GM23338 (cell line): ENCODE measurements around the gene ALDH9A1. TPM values are rescaled to one million over a fixed set of nuclear protein-coding genes. Genes with fewer than 3 reads are reported as not detected.
"Not testable (repeated sequence)": the region's sequence is repeated elsewhere in the genome, so short reads cannot be mapped to it uniquely, and the experiment has no call there.

Experiments used
- ATAC-seq: fragments of 200-7000 bp; cut with Tn5 transposase; 3 replicates; pipeline ENCODE4 v1.9.1; 2020
- DNase-seq: peaks from one replicate; pipeline ENCODE4 v3.0.0-alpha.2; 2015; ENCODE audit warnings: low spot score
- H2AFZ ChIP-seq: fragments of 200-600 bp; sonication (generic); 2 replicates; pipeline ENCODE4 v1.8.0; 2016; ENCODE audit warnings: antibody characterized with exemption, mild to moderate bottlenecking, moderate library complexity
- H3F3A ChIP-seq: fragments of 200-600 bp; sonication (generic); replicated peaks from 2 replicates; pipeline ENCODE4 v1.8.0; 2017; ENCODE audit warnings: antibody characterized with exemption, mixed run types, low read depth
- H3K27ac ChIP-seq: fragments of 200-600 bp; sonication (generic); 2 replicates; pipeline ENCODE4 v1.6.1; 2016; ENCODE audit warnings: low read depth
- H3K27me3 ChIP-seq: fragments of 200-600 bp; sonication (generic); 2 replicates; pipeline ENCODE4 v1.8.0; 2016; ENCODE audit warnings: mild to moderate bottlenecking, mixed run types, moderate library complexity; ENCODE audit not compliant: insufficient read depth
- H3K36me3 ChIP-seq: fragments of 200-600 bp; sonication (generic); 2 replicates; pipeline ENCODE4 v1.8.0; 2016; ENCODE audit warnings: mild to moderate bottlenecking; ENCODE audit not compliant: insufficient read depth
- H3K4me1 ChIP-seq: fragments of 200-600 bp; sonication (generic); 2 replicates; pipeline ENCODE4 v1.8.0; 2016; ENCODE audit warnings: mild to moderate bottlenecking, moderate library complexity; ENCODE audit not compliant: insufficient read depth
- H3K4me2 ChIP-seq: fragments of 200-600 bp; sonication (generic); 2 replicates; pipeline ENCODE4 v1.7.1; 2017; ENCODE audit warnings: mixed run types
- H3K4me3 ChIP-seq: fragments of 200-600 bp; sonication (generic); 2 replicates; pipeline ENCODE4 v1.6.1; 2016; ENCODE audit warnings: mixed run types
- H3K79me2 ChIP-seq: fragments of 200-600 bp; sonication (generic); replicated peaks from 2 replicates; pipeline ENCODE4 v1.8.0; 2017; ENCODE audit warnings: mild to moderate bottlenecking; ENCODE audit not compliant: insufficient read depth
- H3K9me2 ChIP-seq: fragments of 200-600 bp; sonication (generic); 2 replicates; pipeline ENCODE4 v1.8.0; 2017; ENCODE audit not compliant: insufficient read depth
- H4K20me1 ChIP-seq: fragments of 200-600 bp; sonication (generic); replicated peaks from 2 replicates; pipeline ENCODE4 v1.8.0; 2017; ENCODE audit warnings: mild to moderate bottlenecking; ENCODE audit not compliant: insufficient read depth
- H3K27ac Mint-ChIP-seq: 2 replicates; pipeline ENCODE4 v1.8.0; 2020; ENCODE audit warnings: inconsistent platforms, mild to moderate bottlenecking, moderate library complexity, mixed read lengths
- H3K27me3 Mint-ChIP-seq: 3 replicates; pipeline ENCODE4 v1.8.0; 2022; ENCODE audit warnings: low read depth, mild to moderate bottlenecking, moderate library complexity, mixed read lengths, inconsistent platforms; ENCODE audit not compliant: insufficient read depth, poor library complexity
- H3K36me3 Mint-ChIP-seq: 3 replicates; pipeline ENCODE4 v1.8.0; 2021; ENCODE audit warnings: low read depth, mild to moderate bottlenecking, inconsistent platforms, moderate library complexity, mixed read lengths
- H3K4me1 Mint-ChIP-seq: 3 replicates; pipeline ENCODE4 v1.8.0; 2020; ENCODE audit warnings: mild to moderate bottlenecking, inconsistent platforms, mixed read lengths
- H3K4me3 Mint-ChIP-seq: 3 replicates; pipeline ENCODE4 v1.8.0; 2021; ENCODE audit warnings: moderate library complexity, mild to moderate bottlenecking, inconsistent platforms, mixed read lengths
- H3K9me3 Mint-ChIP-seq: 3 replicates; pipeline ENCODE4 v1.8.0; 2020; ENCODE audit warnings: moderate library complexity, mild to moderate bottlenecking, inconsistent platforms, mixed read lengths
- CREB1 ChIP-seq: fragments of 250-450 bp; sonication (Bioruptor Pico); IDR thresholded peaks from 2 replicates; pipeline ENCODE4 v1.5.0; 2020; ENCODE audit warnings: low read depth, mild to moderate bottlenecking, moderate library complexity
- CTCF ChIP-seq, 2 experiments: fragments of 200-600 bp in 1 of 2; sonication (generic) in 1 of 2; conservative IDR thresholded peaks; 2 replicates each; pipeline versions ENCODE4 v1.5.1 to v1.6.1; 2016 to 2017; ENCODE audit warnings: antibody characterized with exemption in 2 of 2, low read depth in 2 of 2, mild to moderate bottlenecking in 2 of 2, moderate library complexity in 1 of 2
- JUNB ChIP-seq: IDR thresholded peaks from one replicate; pipeline ENCODE4 v1.6.1; 2016; ENCODE audit warnings: antibody characterized with exemption; ENCODE audit not compliant: unreplicated experiment
- NANOG ChIP-seq: IDR thresholded peaks from 2 replicates; pipeline ENCODE4 v1.6.1; 2016; ENCODE audit warnings: antibody characterized with exemption, borderline replicate concordance
- POLR2AphosphoS5 ChIP-seq: IDR thresholded peaks from 2 replicates; pipeline ENCODE4 v1.6.1; 2016; ENCODE audit warnings: antibody characterized with exemption, low read depth
- REST ChIP-seq: IDR thresholded peaks from one replicate; pipeline ENCODE4 v1.6.1; 2018; ENCODE audit warnings: antibody characterized with exemption; ENCODE audit not compliant: unreplicated experiment
- STAT1 ChIP-seq: IDR thresholded peaks from one replicate; pipeline ENCODE4 v1.6.1; 2016; ENCODE audit warnings: antibody characterized with exemption; ENCODE audit not compliant: unreplicated experiment
- ZNF331 ChIP-seq: fragments of 250-450 bp; sonication (Bioruptor Pico); IDR thresholded peaks from 2 replicates; pipeline ENCODE4 v1.5.0; 2020; ENCODE audit warnings: low read depth, mild to moderate bottlenecking, moderate library complexity
- ZNF462 ChIP-seq: fragments of 250-450 bp; sonication (Bioruptor Pico); IDR thresholded peaks from 2 replicates; pipeline ENCODE4 v1.5.0; 2020; ENCODE audit warnings: mild to moderate bottlenecking, moderate library complexity
- polyA plus RNA-seq: library from polyadenylated mRNA; unstranded; fragments of >200 nt; fragmentation: Nextera tagmentation; extraction: Ambion mirVana; gene quantifications from 2 replicates; pipeline ENCODE4 v1.2.1, GENCODE V29; 2016
- total RNA-seq: library from RNA; depleted of rRNA; stranded (reverse); fragments of >200 nt; shearing (Covaris generic); gene quantifications from 2 replicates; pipeline ENCODE4 v1.2.3, GENCODE V29; 2014

ALDH9A1 gene
- total and polyA plus RNA-seq, 2 experiments from 2014 or later: 50.6 to 59.2 TPM

- H3K4me3 Mint-ChIP-seq: no peak overlapping the region
- H3K9me3 Mint-ChIP-seq: no peaks in the 10 kb centered on the region
- H3K27ac Mint-ChIP-seq: no peak overlapping the region
- H3K36me3 Mint-ChIP-seq: peaks cover 15% of the 10 kb centered on the region; the same call in 2 of the 3 replicates
- H3K4me1 Mint-ChIP-seq: no peaks in the 10 kb centered on the region
- Histone ChIP-seq H3K27me3 (no peaks in the 10 kb centered on the region), H3K4me3 (no peak overlapping the region), H2AFZ (no peak overlapping the region), H3K27ac (no peak overlapping the region), H3F3A (no peaks in the 10 kb centered on the region), H3K9me2 (no peaks in the 10 kb centered on the region), H3K79me2 (no peaks in the 10 kb centered on the region), H3K36me3 (no peaks in the 10 kb centered on the region; the same call in 1 of the 2 replicates), H4K20me1 (no peaks in the 10 kb centered on the region), H3K4me1 (no peaks in the 10 kb centered on the region), H3K4me2 (no peak overlapping the region)
- no peak for DNase-seq
- no peak for ATAC-seq
- TF ChIP-seq STAT1: no peak
- no peak for TF ChIP-seq ZNF331 (CRISPR knock-in tag)
- no peak for TF ChIP-seq REST
- no peak for TF ChIP-seq ZNF462 (CRISPR knock-in tag)
- TF ChIP-seq JUNB: no peak
- TF ChIP-seq POLR2AphosphoS5: no peak
- TF ChIP-seq CREB1: no peak
- no peak for TF ChIP-seq CTCF (conservative IDR thresholded peaks at IDR 0.05; ENCODE audit: low read depth in 2 of 2)
- no peak for TF ChIP-seq NANOG
- H3K27me3 Mint-ChIP-seq: no peaks in the 10 kb centered on the region
Measured at GRCh38 chr1:165747632-165748447, 49.5 kb upstream of the ALDH9A1 start.

GRCh38 chr1:165744913-165745312 is 46.6 kb upstream of the ALDH9A1 start:
- not testable (repeated sequence) for H2AFZ ChIP-seq, H3K27ac Mint-ChIP-seq, H3K4me1 Mint-ChIP-seq, H3K9me3 Mint-ChIP-seq, H3K4me2 ChIP-seq, H3K36me3 ChIP-seq, DNase-seq, H3K4me1 ChIP-seq, H3F3A ChIP-seq, ATAC-seq, H3K4me3 Mint-ChIP-seq, H3K27me3 Mint-ChIP-seq, H3K9me2 ChIP-seq, H3K27ac ChIP-seq, H3K4me3 ChIP-seq, H4K20me1 ChIP-seq, H3K27me3 ChIP-seq, H3K79me2 ChIP-seq
- peaks cover 30% of the 10 kb centered on the region for H3K36me3 Mint-ChIP-seq
